ENCODE data around the gene CDK6.

Gene CDK6

GRCh38 chr7:92845736-92846135 lies 9.4 kb upstream of the CDK6 start:
- DNase-seq (ENCODE audit: low read depth), result no peak

GRCh38 chr7:92843781-92844180 lies 7.4 kb upstream of the CDK6 start:
- no peak for DNase-seq (ENCODE audit: low read depth)

- DNase-seq (ENCODE audit: low read depth), result no peak
Measured at GRCh38 chr7:92843034-92843760, 6.8 kb upstream of the CDK6 start.

- no peak for DNase-seq (ENCODE audit: low read depth)
Measured at GRCh38 chr7:92841192-92841591, 4.8 kb upstream of the CDK6 start.

GRCh38 chr7:92840316-92840715 lies 3.9 kb upstream of the CDK6 start:
- DNase-seq (ENCODE audit: low read depth), result no peak

GRCh38 chr7:92839901-92840300 lies 3.5 kb upstream of the CDK6 start:
- DNase-seq (ENCODE audit: low read depth), result no peak

GRCh38 chr7:92838934-92839333 lies 2.6 kb upstream of the CDK6 start:
- DNase-seq (ENCODE audit: low read depth), result no peak

- DNase-seq (ENCODE audit: low read depth), result no peak
Measured at GRCh38 chr7:92837000-92837749, 802 bp upstream of the CDK6 start.

- no peak for DNase-seq (ENCODE audit: low read depth)
Measured at GRCh38 chr7:92835851-92836488, 403 bp downstream of the CDK6 start.

GRCh38 chr7:92835261-92835850 lies 1.0 kb downstream of the CDK6 start:
- peak; percentile 23 for DNase-seq (ENCODE audit: low read depth)

- no peak for DNase-seq (ENCODE audit: low read depth)
Measured at GRCh38 chr7:92834507-92835260, 1.7 kb downstream of the CDK6 start.

- peak; percentile 61 for DNase-seq (ENCODE audit: low read depth)
Measured at GRCh38 chr7:92833766-92834506, 2.4 kb downstream of the CDK6 start.

GRCh38 chr7:92833024-92833765 lies 3.2 kb downstream of the CDK6 start:
- DNase-seq (ENCODE audit: low read depth), result peak; percentile 80

- DNase-seq (ENCODE audit: low read depth), result no peak
Measured at GRCh38 chr7:92832534-92833023, 3.8 kb downstream of the CDK6 start.

- DNase-seq (ENCODE audit: low read depth), result no peak
Measured at GRCh38 chr7:92831716-92832533, 4.4 kb downstream of the CDK6 start.

GRCh38 chr7:92830532-92831110 lies 5.8 kb downstream of the CDK6 start:
- no peak for DNase-seq (ENCODE audit: low read depth)

- no peak for DNase-seq (ENCODE audit: low read depth)
Measured at GRCh38 chr7:92830027-92830426, 6.3 kb downstream of the CDK6 start.

GRCh38 chr7:92827464-92828120 lies 8.8 kb downstream of the CDK6 start:
- DNase-seq (ENCODE audit: low read depth), result no peak

Measured in T follicular helper cell (primary cell).